GM18526 (cell line): ENCODE data around the gene EEIG1.

Source experiments
- POLR2A ChIP-seq: IDR thresholded peaks from 3 replicates; pipeline ENCODE4 v1.6.1; 2011; ENCODE audit not compliant: insufficient read length; ENCODE audit errors: extremely low read depth

EEIG1 gene

DNA sequence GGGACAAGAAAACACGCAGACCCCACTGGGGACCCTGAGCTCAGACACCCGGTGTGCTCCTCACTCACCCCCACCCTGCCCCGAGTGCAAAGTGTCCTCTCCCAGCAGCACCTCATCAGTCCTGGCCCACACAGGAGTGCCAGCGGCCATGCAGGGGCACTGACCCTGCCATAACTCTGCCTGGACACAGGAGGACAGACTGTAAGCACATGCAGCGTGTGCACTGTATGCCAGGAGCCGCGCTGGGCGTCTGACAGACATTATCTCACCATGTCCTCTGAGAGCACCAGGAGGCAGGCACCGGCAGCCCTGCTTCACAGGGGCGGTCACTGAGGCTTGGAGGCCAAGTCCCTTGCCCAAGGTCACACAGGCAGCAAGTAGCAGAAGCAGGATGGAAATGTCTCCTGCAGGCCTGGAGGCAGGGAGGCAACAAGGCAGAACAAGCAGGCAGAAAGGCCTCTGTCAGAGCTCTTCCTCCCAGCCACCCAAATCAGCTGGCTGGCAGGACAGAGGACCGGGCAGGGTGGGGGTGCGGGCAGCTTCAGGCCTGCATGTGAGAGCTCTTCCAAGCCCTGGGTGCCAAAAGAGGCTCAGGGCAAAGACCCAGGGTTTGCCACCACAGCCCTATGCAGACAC is 8.4 kb downstream of the EEIG1 start:
- TF ChIP-seq POLR2A, result no peak

DNA sequence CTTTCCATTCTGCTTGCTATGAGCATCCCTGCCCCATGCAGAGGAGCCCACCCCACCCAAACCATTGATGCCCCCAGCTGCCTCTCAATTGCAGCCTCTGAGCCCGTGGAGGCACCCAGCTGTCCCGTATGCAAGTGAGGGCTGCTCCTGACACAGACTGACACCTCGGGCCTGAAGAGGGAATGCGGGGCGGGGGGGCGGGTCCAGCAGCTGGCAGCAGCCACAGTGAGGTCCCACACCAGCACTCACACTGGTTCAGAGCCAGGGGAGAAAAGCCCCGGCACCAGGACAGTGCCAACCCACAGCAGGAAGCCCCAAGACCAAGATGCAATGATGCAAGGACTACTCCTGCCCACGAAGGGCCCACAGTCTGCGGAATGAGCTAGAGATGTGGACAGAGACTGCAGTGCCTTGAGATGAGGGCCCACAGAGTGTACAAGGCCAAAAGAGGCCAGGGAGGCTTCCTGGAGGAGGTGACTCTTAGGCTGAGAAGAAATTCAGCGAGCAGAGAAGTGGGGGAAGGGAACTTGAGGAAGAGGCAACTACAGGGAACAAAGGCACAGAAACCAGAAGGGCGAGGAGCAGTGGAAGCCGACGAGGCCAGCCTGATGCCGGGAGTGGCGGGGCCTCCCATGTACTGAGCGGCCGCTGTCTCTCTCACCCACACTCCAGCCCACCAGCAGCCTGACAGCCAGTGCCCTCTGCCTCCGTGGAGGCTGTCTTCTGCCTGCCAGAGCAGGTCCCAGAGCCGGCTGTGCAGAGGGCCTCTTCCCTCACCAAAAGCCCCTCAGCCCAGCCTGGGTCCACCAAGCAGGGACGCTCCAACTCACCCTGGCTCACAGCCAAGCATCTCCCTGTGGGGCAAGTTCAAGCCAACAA is 9.2 kb downstream of the EEIG1 start:
- TF ChIP-seq POLR2A, result no peak

DNA sequence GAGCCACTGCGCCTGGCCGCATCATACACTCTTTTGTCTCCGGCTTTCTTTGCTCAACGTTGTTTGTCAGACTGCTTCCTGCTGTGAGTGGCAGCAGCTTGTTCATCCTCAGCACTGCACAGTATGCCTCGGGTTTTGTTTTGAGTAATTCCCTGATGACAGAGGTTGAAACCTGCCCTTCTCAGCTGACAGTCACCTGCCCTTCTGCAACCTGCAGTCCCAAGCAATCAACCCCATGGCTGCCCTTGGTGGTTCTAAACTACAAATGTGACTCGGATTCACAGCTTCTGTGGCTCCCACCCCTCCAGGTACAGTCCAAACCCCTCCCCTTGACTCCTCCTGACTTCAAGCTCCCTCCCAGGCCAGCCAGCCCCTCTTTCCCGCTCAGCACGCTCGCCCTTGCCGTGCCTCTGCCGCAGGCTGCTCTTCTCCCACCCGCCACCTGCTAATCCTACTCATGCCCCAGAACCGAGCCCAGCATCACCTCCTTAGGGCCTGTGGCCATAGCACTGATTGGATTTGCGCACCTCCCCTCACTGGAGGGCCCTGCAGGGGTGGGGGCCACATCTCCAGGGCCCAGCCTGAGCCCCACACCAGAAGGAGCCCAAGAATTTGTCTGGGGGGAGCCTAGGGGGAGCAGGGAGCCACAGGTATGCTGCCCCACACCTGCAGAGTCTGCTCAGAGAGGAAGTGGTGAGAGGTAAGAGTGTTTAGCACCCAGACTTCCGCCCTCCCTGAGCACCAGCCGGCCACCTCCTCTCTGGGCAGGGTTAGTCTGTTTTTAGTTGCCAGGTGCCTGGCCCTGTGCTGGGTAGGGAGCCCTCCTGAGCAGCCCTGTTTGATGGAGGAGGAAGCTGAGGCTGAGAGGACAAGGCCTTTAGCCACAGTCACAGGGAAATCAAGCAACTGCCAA is 10.1 kb downstream of the EEIG1 start:
- peak; percentile 8 for TF ChIP-seq POLR2A

DNA sequence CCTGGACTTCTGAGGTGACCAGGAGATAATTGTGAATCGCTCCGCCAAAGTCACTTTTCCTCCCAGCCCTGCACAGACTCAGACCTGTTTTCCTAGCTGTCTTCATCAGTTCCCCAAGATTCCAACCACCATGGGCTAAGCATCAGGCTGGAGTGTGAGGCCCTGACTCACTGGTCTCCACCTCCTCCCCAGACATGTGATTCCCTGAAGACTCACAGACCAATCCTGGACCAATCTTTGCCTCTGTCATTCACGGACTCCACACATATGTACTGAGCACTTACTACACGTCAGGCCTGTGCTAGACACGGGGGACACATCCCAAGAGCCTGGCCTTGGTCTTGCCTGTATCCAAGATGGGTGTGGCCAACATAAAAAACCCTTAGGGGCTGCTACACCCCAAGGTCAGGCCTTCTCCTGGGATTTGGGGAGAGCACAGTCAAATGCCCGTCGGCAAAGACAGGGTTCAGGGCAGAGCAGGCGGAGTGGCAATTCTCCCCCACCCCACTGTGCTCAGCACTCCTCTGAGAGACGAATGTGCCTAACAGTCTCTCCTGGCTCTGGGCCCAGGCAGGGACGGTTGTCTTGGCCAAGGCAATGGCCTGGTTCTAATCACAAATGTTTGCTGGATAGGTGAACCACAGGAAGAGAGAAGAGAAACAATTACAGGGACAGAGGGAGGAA is 11.9 kb downstream of the EEIG1 start:
- TF ChIP-seq POLR2A, result no peak

DNA sequence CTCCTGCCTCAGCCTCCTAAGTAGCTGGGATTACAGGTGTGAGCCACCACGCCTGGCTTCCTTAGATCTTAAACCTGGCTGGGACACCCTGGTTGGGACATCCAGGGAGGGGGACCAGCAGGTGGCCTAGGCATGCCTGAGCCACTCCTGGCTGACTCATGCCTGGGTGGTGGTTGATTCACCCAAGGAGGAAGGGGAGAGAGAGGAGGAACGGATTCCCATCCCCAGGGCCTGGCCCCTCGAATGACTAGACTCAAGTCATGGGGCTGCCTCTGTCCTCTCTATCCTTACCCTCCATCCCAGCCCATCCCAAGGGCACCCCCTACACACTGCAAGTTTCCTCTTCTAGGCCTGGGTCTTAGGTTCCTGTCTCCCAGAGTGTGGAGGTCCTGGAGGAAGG is 12.7 kb downstream of the EEIG1 start:
- no peak for TF ChIP-seq POLR2A

DNA sequence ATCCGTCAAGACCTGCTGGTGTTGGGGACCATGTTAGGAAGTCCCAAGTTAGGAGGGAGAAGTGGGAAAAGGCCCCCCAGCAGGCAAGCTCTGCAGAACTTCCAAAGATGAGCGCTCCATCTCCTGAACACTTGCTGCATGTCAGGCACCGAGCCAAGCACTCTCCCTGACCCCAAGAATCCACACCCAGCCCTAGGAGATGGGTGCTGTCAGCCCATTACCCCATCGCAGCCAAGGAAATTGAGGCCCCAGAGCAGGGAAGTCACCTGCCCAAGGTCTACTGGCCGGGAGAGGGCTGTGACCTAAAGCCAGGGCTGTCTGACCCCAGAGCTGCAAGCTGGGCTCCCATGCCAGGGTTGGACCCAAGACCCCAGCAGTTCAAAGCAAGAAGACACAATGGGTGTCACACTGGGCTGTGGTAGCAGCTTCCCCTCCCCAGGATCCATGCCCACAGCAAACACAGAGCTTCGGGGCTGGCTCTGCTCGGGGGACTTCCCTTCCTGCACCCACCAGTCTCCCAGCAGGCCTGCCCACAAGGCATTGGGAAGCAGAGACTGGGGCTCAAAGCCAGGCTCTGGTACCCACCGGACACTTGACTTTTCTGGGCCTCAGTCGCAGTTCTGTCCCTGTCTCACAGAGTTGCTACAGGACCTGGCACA is 13.5 kb downstream of the EEIG1 start:
- no peak for TF ChIP-seq POLR2A

DNA sequence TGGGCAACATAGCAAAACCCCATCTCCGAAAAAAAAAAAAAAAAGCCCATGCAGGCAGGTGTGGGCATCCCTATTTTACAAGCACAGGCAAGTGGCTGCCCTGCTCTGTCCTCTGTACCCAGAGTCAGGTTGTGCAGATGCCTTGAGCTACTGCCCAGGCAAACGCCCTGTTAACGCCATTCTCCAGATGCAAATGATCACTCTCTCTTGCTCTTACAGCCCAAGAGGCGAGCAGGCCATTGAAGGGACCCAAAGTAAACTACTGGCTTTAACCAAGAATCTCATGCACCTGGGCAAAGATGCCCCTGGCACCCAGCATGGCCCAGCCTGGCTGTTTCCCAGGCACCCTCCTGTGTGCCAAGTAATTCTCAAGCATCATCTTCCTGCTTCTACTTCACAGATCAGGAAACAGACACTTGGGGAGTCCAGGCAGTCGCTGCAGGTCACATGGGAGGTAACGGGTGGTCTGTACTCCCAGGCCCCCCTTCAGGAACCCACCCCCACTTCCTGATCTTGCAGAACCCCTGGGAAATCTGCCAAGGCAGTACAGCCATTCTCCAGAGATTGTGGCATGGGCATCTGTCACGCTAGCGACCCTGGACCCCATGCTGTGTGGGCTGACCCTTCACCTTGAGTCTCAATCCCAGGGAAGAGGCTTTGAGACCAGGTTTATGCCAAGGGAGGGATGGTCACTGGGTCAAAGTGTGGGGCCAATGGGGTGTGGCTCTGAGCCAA is 14.2 kb downstream of the EEIG1 start:
- no peak for TF ChIP-seq POLR2A

DNA sequence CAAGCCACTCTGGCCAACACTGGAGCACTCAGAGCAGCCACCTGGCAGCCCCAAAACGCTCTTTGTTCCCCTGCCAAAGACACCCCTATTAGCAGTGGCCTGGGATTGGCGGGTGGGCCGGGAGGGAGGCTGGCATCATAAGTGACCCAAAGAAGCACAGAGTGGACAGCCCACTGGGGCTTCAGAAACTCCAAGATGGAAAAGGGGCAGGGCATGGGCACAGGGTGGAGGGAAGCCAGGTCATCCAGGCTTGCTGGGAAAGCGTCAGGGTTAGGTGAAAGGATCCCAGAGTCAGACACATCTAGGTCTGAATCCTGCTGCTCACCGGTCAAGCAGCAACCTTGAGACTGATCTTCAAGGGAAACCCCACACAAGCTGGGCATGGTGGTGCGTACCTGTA is 14.8 kb downstream of the EEIG1 start:
- TF ChIP-seq POLR2A, result no peak

DNA sequence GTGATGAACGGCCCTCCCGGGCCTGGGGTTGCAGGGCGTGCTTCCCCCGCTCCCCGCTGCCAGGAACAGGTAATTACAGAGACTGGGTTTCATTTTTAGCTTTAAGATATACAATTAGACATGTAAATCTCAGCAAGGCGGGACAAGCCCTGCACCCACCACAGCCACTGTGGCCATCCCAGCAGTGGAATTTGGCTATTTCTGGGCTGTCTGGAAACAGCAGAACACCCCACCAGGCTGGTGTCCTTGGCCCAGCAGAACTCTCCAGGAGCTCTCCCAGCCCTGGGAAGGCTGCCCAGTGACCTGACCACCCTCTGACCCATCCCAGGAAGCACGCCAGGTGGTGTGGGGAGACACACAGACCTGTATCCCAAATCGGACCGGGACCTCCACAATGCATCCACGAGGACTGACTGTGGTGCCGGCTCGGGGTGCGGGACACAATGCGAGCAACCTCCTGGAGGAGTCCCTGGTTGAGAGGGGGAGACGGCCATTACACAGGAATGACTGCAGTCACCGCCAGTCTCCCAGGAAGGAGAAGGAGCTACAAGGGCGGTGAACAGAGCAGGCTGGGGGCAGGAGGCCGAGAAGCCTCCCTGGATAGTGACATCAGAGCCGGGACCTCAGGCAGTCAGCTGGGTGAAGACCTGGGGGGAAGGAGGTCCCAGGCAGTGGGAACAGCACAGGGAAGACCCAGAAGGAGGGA is 17.3 kb downstream of the EEIG1 start:
- TF ChIP-seq POLR2A, result no peak

DNA sequence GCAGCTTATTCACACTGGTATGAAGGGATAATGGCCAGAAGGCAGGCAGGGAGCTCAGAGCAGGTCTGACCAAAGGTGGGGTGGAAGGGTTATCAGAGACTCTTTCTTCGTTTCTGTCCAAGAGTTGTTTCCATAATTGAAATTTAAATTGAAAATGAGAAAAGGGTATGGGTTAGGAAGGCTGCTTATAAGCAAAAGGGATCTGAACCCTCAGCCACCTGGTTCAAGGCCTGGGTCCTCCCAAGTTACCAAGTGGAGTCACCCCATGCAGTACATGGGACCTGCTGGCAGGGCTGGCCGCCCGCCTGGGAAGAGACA is 17.8 kb downstream of the EEIG1 start:
- no peak for TF ChIP-seq POLR2A

DNA sequence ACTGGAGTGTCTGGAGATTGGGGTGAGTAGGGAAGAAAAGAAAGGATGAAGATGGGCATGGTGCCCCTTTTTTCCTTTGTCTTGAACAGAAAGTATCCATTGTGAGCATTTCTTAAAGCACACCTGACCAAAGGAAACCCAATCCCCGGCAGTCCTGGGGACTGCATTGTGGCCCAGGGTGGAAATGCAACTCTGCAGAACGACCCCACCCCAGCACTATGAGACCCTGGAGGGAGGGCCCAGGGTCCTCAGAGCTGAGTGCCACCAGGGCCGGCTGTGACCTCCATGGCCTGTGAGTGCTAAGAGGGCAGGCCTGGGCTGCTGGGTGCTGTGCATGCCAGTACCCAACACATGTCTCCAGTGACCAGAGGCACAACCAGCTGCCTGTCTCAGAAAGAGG is 18.5 kb downstream of the EEIG1 start:
- TF ChIP-seq POLR2A, result no peak

DNA sequence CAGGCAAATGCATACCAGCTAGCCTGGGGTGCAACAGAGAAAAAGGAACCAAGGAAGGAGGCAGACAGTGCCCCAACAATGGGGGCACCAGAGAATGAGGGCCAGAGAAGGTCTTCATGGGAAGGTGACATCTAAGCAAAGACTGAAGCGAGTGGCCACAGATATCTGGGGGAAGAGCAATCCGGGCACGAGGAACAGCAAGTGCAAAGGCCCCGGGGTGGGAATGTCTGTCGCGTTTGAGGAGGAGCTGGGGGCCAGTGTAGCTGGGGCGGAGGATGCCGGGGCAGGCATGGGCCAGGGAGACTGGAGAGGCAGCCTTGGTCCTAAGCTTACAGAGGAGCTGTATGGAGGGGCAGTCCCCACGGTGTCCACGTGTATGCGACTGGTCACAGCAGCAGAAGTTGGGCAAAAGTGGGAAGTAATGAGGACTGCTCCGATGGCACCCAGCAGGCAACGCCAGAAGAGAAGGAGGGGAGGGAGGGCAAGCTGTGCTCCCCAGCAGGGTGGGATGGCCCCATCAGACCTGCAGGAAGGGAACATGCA is 19.1 kb downstream of the EEIG1 start:
- no peak for TF ChIP-seq POLR2A

DNA sequence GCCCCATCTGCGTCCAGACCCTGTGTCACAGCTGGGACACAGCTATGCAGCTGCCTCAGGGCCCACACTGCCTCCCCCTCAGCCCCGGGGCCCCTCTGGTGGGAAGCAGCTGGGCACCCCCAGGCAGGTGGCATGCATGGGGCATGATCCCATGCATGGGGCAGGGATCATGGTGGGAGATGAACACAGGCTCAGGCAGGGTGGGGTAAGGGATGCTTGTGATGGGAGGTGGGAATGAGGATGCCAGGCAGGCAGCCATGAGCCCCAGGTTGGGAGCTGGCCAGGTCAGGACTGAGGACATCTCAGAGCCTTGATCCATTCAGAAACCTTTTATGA is 19.7 kb downstream of the EEIG1 start:
- no peak for TF ChIP-seq POLR2A

DNA sequence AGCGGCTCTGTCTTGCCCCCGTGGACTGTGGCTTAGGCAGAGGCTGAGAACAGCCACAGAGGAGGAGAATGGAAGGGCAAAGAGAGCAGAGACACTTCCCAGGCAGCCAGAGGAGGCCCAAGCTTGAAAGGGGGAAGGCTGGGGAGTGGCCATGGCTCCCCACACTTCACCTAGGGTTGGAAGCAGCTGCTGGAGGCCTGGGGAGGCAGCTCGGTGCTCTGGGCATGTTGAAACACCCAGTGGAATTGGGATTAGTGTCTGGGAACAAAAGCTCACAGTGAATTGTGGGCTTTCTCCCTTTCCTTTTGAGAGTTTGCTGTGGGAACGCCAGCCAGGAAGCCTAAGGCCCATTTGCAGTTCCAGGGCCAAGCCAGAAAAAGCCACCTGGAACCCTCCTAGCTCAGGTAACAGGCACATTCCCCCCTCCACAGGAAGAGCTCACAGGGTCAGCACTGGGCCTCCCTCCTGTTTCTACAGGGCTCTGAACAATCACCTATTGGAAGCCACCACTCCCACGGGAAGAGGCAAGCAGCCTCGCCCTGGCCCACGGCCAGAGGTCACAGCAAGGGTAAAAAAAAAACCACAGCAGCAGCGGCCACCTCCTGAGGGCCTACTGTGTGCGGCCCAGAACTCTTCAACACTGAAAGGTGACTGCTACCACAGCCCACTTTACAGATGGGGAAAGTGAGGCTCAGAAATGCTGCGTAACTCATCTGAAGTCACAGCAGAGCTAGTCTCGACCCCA is 20.2 kb downstream of the EEIG1 start:
- TF ChIP-seq POLR2A, result no peak
